ENCODE data around the gene EDA. TPM values are rescaled to one million over a fixed set of nuclear protein-coding genes. Genes with fewer than 3 reads are reported as not detected.

EDA gene
- total RNA-seq, 4 donors from 2014 or later, result 0.51 to 3.3 (median 1.3) TPM

DNA sequence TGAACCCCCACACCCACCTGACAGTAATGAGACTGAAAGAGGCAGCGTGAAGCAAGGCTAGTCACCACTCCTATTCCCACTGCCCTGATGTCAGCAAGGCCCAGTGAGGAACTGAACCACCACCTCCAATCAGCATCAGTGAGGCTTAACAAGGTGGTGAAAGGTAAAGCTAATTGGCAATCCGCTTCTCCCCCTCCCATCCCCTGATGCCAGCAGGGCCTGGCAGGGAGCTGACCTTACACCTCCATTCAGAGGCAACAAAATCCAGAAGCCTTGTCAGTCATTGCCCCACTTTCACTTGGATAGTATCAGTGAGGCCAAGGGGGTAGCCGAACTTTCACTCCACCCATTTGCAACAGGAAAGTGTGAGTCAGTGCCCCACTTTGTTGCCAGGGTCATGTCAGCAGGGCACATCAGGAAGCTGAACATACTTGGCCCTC, 373.1 kb downstream of the EDA start:
- no peaks in the 10 kb centered on the region for H3K36me3 ChIP-seq
- in situ Hi-C loops (cut with MboI; ENCODE audit: low sequenced_read_pairs in 4 of 4) (no loop called here), intact Hi-C loops (cut with DNase I; ENCODE audit: low total_unique reads) (no loop called here)
- peaks cover 0 to 4% of the 10 kb centered on the region in 2 donors for H3K4me1 ChIP-seq
- H3K4me3 ChIP-seq, result no peak overlapping the region
- no peaks in the 10 kb centered on the region for H3K27me3 ChIP-seq
- ATAC-seq (no peak), DNase-seq (no peak)
- no peaks in the 10 kb centered on the region for H3K9me3 ChIP-seq
- no peak overlapping the region for H3K27ac ChIP-seq
- no peak for TF ChIP-seq POLR2A (IDR thresholded peaks at IDR 0.05)
- TF ChIP-seq, protein P1, sequence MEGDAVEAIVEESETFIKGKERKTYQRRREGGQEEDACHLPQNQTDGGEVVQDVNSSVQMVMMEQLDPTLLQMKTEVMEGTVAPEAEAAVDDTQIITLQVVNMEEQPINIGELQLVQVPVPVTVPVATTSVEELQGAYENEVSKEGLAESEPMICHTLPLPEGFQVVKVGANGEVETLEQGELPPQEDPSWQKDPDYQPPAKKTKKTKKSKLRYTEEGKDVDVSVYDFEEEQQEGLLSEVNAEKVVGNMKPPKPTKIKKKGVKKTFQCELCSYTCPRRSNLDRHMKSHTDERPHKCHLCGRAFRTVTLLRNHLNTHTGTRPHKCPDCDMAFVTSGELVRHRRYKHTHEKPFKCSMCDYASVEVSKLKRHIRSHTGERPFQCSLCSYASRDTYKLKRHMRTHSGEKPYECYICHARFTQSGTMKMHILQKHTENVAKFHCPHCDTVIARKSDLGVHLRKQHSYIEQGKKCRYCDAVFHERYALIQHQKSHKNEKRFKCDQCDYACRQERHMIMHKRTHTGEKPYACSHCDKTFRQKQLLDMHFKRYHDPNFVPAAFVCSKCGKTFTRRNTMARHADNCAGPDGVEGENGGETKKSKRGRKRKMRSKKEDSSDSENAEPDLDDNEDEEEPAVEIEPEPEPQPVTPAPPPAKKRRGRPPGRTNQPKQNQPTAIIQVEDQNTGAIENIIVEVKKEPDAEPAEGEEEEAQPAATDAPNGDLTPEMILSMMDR (IDR thresholded peaks at IDR 0.05 in 4 of 5, conservative IDR thresholded peaks at IDR 0.05 in 1 of 5), result no peak

- intact Hi-C loops (cut with DNase I; ENCODE audit: low total_unique reads) (no loop called here), in situ Hi-C loops (cut with MboI; ENCODE audit: low sequenced_read_pairs in 4 of 4) (no loop called here)
- Histone ChIP-seq H3K27me3 (no peaks in the 10 kb centered on the region), H3K4me1 (peaks cover 0 to 4% of the 10 kb centered on the region in 2 donors), H3K27ac (no peak overlapping the region), H3K4me3 (no peak overlapping the region), H3K9me3 (no peaks in the 10 kb centered on the region), H3K36me3 (no peaks in the 10 kb centered on the region)
- no peak for ATAC-seq
- no peak for DNase-seq
- TF ChIP-seq POLR2A (IDR thresholded peaks at IDR 0.05), result no peak
- TF ChIP-seq, protein P1 (IDR thresholded peaks at IDR 0.05 in 4 of 5, conservative IDR thresholded peaks at IDR 0.05 in 1 of 5), result no peak
Observed at GRCh38 chrX:69991685-69992084, 375.8 kb downstream of the EDA start.

GRCh38 chrX:69993494-69993893, 377.6 kb downstream of the EDA start:
- intact Hi-C loops (cut with DNase I; ENCODE audit: low total_unique reads), result no loop called here
- Histone ChIP-seq H3K4me1 (peaks cover 0 to 4% of the 10 kb centered on the region in 2 donors), H3K9me3 (no peaks in the 10 kb centered on the region), H3K4me3 (no peak overlapping the region), H3K36me3 (no peaks in the 10 kb centered on the region), H3K27me3 (no peaks in the 10 kb centered on the region), H3K27ac (no peak overlapping the region)
- TF ChIP-seq, protein P1 (IDR thresholded peaks at IDR 0.05 in 4 of 5, conservative IDR thresholded peaks at IDR 0.05 in 1 of 5), result no peak
- TF ChIP-seq POLR2A (IDR thresholded peaks at IDR 0.05), result no peak
- no peak for DNase-seq
- no peak for ATAC-seq
- in situ Hi-C loops (cut with MboI; ENCODE audit: low sequenced_read_pairs in 4 of 4), result no loop called here

DNA sequence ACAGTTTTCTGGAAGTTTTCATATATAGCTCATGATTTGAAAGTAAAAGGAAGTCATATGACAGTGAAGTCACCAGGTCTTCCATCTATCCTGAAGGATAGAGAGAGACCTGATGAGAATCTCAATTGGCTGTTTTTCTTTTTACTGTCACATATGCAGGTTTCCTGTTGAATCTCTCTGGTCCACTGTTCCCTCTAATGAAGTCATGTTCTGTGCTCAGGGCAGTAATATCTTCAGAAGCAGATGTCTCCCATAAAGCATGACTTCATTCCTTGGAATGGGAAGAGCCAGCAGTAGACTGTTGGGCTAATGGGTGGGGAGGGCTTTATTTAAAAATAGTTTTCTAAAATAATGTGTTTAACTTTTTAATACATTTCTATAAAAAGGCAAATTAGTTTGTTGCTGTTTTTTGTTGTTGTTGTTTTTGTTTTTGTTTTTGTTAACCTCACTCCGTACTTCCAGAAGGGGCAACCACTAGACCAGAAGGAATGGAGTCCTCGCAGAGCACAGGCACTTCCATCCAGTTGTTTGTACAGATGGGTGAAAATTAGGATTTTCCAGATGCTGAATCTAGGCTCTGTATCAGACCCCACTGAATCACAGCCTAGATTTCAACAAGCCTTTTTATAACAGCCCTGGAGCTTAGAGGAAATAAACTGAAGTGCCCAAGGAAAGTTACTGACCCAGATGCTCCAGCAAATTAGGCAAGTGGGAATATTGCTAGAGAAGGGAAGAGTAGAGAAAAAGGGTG, 379.6 kb downstream of the EDA start:
- Histone ChIP-seq H3K4me1 (peaks cover 0 to 4% of the 10 kb centered on the region in 2 donors), H3K9me3 (no peaks in the 10 kb centered on the region), H3K4me3 (no peak overlapping the region), H3K36me3 (no peaks in the 10 kb centered on the region), H3K27me3 (no peaks in the 10 kb centered on the region), H3K27ac (no peak overlapping the region)
- intact Hi-C loops (cut with DNase I; ENCODE audit: low total_unique reads), result no loop called here
- ATAC-seq (no peak), DNase-seq (no peak)
- in situ Hi-C loops (cut with MboI; ENCODE audit: low sequenced_read_pairs in 4 of 4), result no loop called here
- TF ChIP-seq, protein P1 (IDR thresholded peaks at IDR 0.05 in 4 of 5, conservative IDR thresholded peaks at IDR 0.05 in 1 of 5), result no peak
- no peak for TF ChIP-seq POLR2A (IDR thresholded peaks at IDR 0.05)

Measured in gastrocnemius medialis (tissue), 4 donors.